GM21737 (cell line): Measurements from ENCODE around the gene GABPB2.

ENCODE experiments used
- ATAC-seq: cut with Tn5 transposase; IDR thresholded peaks from one replicate; pipeline ENCODE4 v1.9.1; 2021; ENCODE audit warnings: mild to moderate bottlenecking, moderate library complexity; ENCODE audit not compliant: unreplicated experiment

GABPB2 gene

DNA sequence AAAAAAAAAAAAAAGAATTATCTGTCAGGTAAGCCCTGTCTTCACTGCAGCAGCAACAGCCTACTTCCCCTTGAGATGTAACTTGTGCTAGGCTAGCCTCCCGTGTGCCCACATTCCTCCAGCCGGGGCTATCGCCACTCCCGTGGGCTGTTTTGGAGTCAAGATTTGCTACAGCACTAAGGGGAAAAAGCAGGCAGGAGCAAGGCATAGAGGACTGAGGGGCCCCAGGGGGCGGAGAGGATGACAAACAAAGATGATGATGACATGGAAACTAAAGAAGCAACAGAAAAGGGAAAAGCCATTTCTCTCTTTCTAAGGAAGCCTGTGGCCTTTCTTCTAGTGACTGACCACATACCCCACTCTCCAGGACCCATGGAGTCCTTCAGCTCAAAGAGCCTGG, 87.8 kb downstream of the GABPB2 start:
- ATAC-seq: no peak

DNA sequence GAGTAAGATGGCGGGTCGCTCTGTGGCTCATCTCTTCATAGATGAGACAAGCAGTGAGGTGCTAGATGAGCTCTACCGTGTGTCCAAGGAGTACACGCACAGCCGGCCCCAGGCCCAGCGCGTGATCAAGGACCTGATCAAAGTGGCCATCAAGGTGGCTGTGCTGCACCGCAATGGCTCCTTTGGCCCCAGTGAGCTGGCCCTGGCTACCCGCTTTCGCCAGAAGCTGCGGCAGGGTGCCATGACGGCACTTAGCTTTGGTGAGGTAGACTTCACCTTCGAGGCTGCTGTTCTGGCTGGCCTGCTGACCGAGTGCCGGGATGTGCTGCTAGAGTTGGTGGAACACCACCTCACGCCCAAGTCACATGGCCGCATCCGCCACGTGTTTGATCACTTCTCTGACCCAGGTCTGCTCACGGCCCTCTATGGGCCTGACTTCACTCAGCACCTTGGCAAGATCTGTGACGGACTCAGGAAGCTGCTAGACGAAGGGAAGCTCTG, 88.2 kb downstream of the GABPB2 start:
- ATAC-seq: no peak

DNA sequence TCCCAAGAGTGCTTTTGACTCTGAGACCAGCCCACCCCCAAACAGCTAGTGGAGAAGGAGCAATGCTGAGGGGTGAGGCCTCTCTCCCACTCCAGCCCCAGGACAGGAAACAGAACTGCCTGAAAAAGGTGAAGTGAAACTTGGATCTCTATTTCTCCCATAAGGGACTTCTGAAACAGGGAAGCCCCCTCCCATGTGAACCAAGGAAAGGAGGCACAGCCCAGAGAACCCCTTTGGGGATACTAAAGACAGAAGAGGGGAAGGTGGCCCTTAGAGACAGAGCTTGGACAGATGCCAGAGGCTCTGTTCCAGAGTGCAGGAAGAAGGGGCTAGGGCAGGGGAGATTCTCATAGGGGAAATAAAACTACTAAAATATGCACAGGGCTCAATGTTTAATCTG, 88.8 kb downstream of the GABPB2 start:
- ATAC-seq: no peak

DNA sequence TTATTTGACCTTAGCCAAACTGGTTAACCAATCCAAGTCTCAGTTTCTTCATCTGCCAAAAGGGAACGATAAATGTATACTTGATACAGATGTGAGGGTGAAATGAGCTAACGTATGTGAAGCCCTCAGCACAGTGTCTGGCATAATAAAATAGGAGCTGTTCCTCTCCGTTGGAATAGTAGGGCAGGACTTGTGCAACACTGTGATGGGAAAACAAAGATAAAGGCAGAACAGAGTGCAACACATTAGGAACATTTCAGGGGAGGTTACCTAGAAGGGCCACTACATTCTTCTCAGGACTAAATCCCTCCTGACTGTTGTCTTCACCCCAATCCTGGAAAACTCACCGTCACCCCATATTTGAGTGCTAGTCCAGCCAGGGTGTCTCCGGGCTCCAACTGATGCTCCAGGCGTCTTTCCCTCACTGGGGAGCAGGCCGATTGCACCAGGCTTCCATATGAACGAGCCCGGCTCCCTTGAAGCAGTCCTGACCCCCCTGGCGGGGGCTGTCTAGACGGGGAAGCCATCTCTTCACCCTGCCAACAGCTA, 94.2 kb downstream of the GABPB2 start:
- ATAC-seq: no peak

DNA sequence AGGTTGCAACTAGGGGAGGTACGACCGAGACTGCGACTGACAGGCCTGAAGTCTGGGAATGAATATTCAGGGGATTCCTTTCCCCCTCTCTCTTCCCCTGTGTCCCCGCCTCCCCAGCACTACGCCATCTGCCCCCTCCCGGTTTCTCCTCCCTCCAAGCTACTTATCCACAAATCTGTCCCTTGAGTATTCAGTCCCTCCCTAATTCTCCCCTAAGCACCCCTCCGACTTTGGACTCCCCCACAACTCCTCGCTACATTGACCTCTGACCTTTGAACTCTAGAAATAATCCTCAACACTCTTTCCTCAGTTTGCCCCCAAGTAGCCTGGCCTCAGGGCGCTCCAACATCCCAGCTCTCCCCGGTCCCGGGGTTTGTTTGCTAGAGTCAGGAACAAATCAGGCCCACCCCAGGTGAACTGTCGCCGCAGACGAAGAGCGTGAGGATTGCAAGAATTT, 94.7 kb downstream of the GABPB2 start:
- ATAC-seq: no peak

DNA sequence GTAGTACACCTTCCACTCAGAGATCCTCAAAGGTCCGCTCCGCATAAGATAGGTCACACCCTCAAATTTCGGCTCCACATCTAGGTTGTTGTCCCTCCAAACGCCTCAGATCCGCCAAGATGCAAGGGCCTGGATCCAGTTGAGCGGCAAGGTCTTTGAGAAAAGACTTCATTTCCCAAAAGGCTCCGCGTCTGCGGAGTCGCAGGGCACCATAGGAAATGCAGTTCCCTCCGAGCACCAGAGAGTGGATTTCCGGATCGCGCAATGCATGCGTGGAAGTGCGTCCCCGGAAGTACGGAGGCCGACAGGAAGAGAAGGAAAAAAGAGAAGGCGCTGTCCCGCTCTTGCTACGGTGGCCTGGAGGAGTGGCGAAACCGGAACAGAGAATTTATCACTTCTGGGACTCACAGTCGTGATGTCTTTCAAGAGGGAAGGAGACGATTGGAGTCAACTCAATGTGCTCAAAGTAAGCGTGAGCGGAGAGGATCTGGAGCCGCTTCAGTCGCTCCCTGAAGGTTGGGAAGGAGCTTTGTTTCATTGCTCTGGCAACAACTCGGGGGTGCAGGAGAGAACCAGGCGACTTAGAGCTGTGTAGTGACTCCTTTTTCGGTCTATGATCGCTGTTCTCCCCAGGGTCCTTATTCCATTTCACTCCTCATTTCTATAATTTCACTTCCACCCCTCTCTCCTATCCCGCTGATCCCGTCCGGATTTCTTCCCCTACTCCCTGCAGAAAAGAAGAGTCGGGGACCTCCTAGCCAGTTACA, 95.4 kb downstream of the GABPB2 start, which contains the start of the genes LYSMD1 and SCNM1:
TSS of gene LYSMD1 (minus strand) at position 165 of the 767 bp plus-strand sequence. CDS start 644 bp downstream, outside the sequence.
TSS of gene SCNM1 (plus strand) at position 407 of the 767 bp plus-strand sequence. CDS start at position 416, 9 bp downstream.
- ATAC-seq: peak; percentile 75

DNA sequence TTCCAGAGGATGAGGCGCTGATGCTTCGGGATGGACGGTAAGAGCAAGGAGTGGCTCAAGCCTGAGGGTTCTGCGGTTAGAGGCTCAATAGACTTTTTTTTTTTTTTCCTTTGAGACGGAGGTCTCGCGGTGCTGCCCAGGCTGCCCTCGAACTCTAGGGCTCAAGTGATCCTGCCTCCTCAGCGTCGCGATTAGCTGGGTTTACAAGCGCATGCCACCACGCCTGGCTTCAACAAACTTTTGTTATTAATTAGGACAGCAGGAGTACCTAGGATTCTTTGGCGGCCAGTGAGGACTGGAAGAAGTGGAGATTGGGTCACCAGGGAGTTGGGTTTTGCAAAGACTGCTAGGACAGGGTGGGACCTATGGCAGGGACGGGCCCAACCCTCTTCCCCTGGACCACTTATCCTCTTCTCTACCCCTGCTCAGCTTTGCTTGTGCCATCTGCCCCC, 96.0 kb downstream of the GABPB2 start:
- ATAC-seq: no peak

DNA sequence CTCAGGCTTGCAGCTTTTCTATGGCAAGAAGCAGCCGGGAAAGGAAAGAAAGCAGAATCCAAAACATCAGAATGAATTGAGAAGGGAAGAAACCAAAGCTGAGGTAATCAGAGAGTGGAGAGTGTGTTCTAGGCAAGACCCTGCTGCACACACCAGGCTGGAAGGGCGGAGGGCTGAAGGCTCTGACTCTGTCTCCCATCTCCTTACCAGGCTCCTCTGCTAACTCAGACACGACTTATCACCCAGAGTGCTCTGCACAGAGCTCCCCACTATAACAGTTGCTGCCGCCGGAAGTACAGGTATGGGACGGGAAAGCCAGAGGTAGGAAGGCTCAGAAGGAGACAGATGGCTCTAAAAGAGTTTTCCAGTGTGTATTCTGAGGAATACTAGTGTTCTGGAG, 96.6 kb downstream of the GABPB2 start:
- ATAC-seq: no peak

DNA sequence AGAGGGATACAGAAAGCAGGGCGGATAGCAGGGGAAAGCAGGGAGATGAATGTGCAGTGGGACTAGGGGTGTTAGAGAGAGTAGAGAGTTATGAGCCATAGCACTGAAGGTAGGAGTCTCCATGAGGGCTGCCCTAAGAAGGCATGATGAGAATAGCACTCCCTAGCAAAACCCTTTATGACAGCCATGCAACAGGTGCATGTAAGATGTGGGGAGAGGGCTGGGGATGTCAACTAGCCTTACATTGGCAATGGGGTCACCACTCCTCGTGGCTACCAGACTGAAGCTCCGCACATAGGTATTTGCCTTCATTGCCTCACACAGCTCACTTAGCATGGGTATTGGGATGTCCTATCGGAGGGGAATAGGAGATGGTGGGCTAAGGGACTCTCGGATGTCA, 100.6 kb downstream of the GABPB2 start:
- no peak for ATAC-seq
